VCaP (cell line): ENCODE data around the gene SMPDL3A.

Experiments
- H3K27ac ChIP-seq: fragments of 450-650 bp; 2 replicates; pipeline ENCODE4 v1.5.1; 2017
- CTCF ChIP-seq: fragments of 450-650 bp; conservative IDR thresholded peaks from 2 replicates; pipeline ENCODE4 v1.5.1; 2017; ENCODE audit warnings: mild to moderate bottlenecking, moderate library complexity

SMPDL3A gene

GRCh38 chr6:122818866-122819265 is 29.8 kb downstream of the SMPDL3A start:
- no peak overlapping the region for H3K27ac ChIP-seq
- TF ChIP-seq CTCF = no peak

- TF ChIP-seq CTCF = no peak
- no peak overlapping the region for H3K27ac ChIP-seq
Observed at GRCh38 chr6:122821095-122821494, 32.0 kb downstream of the SMPDL3A start.

GRCh38 chr6:122825163-122825562 is 36.1 kb downstream of the SMPDL3A start:
- TF ChIP-seq CTCF = no peak
- no peak overlapping the region for H3K27ac ChIP-seq

GRCh38 chr6:122829456-122829855 is 40.4 kb downstream of the SMPDL3A start:
- TF ChIP-seq CTCF = no peak
- H3K27ac ChIP-seq = no peak overlapping the region

- TF ChIP-seq CTCF = no peak
- H3K27ac ChIP-seq = no peak overlapping the region
Observed at GRCh38 chr6:122831511-122831910, 42.5 kb downstream of the SMPDL3A start.

- TF ChIP-seq CTCF = no peak
- H3K27ac ChIP-seq = no peak overlapping the region
Observed at GRCh38 chr6:122832459-122832858, 43.4 kb downstream of the SMPDL3A start.

- H3K27ac ChIP-seq = no peak overlapping the region
- TF ChIP-seq CTCF = peak; percentile 13; the same call in 1 of the 2 replicates
Observed at GRCh38 chr6:122833021-122833491, 44.0 kb downstream of the SMPDL3A start.
